NCI-H748 treated with DMSO at 0.1 percent for 48 hours (cell line): ENCODE data around the gene USP34.
"Not testable (repeated sequence)": the region's sequence is repeated elsewhere in the genome, so short reads cannot be mapped to it uniquely, and the experiment has no call there.

Experiments
- DNase-seq: peaks from one replicate; lab custom pipeline; 2025; lab: John Stamatoyannopoulos, UW

USP34 gene, protein sequence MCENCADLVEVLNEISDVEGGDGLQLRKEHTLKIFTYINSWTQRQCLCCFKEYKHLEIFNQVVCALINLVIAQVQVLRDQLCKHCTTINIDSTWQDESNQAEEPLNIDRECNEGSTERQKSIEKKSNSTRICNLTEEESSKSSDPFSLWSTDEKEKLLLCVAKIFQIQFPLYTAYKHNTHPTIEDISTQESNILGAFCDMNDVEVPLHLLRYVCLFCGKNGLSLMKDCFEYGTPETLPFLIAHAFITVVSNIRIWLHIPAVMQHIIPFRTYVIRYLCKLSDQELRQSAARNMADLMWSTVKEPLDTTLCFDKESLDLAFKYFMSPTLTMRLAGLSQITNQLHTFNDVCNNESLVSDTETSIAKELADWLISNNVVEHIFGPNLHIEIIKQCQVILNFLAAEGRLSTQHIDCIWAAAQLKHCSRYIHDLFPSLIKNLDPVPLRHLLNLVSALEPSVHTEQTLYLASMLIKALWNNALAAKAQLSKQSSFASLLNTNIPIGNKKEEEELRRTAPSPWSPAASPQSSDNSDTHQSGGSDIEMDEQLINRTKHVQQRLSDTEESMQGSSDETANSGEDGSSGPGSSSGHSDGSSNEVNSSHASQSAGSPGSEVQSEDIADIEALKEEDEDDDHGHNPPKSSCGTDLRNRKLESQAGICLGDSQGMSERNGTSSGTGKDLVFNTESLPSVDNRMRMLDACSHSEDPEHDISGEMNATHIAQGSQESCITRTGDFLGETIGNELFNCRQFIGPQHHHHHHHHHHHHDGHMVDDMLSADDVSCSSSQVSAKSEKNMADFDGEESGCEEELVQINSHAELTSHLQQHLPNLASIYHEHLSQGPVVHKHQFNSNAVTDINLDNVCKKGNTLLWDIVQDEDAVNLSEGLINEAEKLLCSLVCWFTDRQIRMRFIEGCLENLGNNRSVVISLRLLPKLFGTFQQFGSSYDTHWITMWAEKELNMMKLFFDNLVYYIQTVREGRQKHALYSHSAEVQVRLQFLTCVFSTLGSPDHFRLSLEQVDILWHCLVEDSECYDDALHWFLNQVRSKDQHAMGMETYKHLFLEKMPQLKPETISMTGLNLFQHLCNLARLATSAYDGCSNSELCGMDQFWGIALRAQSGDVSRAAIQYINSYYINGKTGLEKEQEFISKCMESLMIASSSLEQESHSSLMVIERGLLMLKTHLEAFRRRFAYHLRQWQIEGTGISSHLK (N-terminal part only)

DNA sequence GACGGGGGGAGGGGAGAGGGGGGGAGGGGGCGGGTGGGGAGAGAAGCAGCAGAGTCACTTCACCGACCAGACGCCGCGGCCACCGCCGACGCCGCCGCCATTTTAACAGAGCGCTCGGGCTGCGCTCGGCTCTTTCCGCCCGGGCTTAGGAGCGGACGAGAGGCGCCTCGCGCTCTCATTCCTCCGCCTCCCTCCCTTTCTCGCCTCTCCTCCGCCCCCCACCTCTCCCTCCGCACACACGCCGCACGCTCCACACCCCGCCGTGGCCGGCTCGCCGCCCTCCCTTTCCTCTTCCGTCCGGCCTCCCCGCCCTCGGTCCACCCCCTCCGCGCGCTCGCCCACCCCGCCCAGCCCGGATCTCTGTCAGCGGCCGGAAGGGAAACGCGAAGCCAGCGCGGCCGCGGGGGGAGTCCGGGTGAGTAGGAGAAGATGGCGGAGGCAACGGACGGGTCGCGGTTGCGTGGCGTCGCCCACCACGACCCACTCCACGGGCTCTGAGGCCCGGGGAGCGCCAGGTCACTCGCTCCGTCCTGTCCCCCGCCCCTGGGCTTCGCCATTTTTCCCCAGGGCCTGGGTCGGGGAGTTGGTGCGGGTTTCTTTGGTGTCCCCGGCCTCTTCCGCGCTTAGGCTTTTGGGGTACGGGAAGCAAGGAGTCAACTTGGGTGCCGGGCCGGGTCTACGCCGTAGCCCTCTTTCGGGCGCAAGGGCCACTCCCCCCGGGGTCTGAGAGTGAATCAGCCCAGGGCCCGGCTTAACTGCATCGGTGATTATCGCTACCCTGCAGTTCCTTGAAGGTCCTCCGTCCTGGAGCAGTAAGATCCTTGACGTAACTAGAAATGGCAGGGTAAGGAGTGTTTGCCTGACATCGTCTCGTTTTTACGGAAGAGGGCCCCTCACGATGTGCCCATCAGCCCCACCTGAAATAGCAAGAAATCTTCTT lies at the start of gene USP34:
TSS of gene USP34 (minus strand) at position 123 of the 940 bp plus-strand sequence. CDS start 395 bp downstream, outside the sequence.
- DNase-seq, result peak; percentile 81

DNA sequence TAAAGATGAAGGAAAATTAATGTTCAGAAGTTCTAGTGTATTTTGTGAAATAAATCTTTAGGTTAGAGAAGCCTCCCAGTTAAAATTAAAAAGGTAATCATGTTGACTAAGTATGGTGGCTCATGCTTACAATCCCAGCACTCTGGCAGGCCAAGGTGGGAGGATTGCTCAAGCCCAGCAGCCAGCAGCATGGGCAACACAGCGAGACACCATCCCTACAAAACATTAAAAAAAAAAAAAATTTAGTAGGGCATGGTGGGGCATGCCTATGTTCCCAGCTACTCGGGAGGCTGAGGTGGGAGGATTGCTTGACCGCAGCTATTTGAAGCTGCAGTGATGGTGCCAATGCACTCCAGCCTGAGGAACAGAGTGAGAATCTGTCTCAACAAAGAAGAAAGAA lies 49.4 kb upstream of the USP34 start:
- DNase-seq, result no peak

DNA sequence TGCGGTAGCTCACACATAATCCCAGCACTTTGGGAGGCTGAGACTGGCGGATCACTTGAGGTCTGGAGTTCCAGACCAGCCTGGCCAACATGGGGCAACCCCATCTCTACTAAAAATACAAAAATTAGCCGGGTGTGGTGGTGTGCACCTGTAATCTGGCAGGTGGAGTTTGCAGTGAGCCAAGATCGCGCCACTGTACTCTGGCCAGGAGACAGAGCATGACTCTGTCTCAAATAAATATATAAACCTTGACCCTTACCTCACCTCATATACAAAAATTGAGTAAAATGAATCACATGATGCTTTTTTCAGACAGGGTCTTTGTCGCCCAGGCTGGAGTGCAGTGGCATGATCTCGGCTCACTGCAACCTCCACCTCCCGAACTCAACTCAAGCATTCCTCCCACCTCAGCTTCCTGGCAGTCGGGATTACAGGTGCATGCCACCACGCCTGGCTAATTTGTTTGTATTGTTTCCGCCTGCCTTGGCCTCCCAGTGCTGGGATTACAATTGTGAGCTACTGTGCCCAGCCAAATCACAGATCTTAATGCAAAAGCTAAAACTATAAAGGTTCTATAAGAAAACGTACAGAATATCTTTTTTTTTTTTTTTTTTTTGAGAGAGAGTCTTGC lies 42.0 kb upstream of the USP34 start:
- no peak for DNase-seq

- DNase-seq, result no peak
Observed at GRCh38 chr2:61510674-61511671, 40.1 kb upstream of the USP34 start.

DNA sequence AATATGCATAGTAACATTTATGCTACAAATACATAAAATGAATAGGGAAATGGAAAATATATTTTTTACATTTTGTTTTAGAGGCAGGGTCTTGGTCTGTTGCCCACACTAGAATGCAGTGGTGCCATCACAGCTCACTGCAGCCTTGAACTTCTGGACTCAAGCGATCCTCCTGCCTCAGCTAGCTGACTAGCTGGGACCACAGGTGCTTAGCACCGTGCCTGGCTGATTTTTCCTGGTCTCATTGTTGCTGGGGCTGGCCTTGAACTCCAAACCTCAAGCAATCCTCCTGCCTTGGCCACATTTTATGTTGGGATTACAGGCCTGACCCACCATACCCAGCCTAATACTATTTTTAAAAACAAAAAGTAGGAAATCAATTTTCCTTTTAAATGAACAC lies 34.1 kb upstream of the USP34 start:
- no peak for DNase-seq

GRCh38 chr2:61499060-61499459 lies 28.2 kb upstream of the USP34 start:
- no peak for DNase-seq

- DNase-seq, result no peak
Observed at GRCh38 chr2:61493523-61493942, 22.6 kb upstream of the USP34 start.

DNA sequence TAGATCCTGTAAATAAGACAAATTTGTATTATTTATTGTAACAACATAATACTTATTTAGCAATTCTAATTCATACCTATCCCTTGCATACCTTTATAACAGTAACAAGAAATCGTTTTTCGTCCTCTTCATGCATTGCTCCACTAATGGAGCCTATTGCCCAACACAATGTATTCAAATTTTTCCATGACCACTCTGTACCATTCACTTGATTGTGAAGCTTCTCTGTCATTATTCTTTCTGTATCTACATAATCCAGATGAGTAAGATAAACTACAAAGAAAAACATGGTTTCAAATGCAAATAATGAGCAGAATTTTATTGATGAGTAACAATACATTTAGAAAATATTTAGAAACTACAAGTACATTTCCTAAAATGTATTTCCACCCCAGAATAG lies 21.6 kb upstream of the USP34 start:
- DNase-seq, result no peak

DNA sequence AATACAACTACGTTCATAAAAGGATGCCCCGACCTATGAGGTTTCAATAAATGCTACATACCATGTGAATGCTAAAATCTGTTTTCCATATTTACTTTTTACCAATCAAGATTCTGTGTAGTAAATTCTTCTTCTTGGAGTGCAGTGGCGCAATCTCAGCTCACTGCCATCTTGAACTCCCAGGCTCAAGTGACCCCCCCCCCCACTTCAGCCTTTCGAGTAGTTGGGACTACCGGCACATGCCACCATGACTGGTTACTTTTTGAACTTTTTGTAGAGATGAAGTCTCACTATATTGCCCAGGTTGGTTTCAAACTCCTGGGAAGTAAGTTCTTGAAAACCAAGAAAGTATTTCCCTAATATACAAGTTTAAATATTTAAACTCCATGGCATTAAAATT lies 14.4 kb upstream of the USP34 start:
- DNase-seq, result no peak

DNA sequence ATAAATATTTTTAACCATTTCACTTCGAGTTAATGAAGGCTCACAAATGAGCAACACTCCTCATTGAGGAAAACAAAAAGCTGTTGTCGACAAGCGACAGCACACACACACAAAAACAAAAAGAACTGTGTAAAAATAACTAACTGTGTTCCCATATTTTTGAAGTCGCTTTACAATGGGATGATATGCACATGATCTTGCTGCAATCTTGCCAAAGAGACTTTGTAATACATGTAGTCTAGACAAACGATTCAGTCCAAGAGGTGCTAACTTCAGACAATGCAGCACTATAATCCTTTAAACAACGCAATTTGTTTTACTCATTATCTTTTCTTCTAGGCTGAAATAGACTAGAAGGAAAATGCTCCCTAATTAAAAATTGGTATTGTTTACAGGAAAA lies 7.2 kb upstream of the USP34 start:
- no peak for DNase-seq

- DNase-seq, result not testable (repeated sequence)
Observed at GRCh38 chr2:61476929-61477589, 6.2 kb upstream of the USP34 start.

- no peak for DNase-seq
Observed at GRCh38 chr2:61471905-61472805, 1.3 kb upstream of the USP34 start.

GRCh38 chr2:61470122-61470951 lies 550 bp downstream of the USP34 start:
- DNase-seq, result peak; percentile 51

DNA sequence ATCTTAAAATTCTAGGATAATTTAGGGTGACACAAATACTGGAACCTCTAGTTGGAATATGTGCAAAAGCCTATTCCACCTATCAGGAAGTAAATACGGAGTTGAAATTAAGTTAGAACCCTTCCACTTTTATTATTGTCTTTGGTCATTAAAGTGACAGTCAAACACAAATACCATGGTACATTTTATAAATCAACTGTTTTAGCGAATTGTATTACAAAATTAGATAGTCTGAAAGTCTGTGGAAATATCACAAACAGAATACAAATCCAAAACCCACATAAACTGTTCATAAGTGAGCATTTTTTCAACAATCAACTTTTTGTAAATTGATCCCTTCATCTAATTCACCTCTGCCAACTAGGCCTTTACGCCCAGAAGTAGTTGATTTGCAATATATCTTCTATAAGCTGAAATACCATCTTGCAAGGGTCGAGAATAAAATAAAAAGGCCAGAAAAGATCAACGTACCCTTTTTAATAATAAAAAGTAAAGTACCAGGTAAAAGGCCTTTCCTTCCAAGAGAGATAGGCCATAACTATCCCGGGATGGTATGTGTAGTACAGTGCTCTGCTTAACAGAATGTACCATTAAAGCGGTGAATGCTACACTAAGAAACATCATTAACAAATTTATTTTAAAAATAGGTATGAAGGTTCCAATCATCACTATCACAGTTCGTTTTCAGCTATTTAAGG lies 1.3 kb downstream of the USP34 start:
- DNase-seq, result no peak

DNA sequence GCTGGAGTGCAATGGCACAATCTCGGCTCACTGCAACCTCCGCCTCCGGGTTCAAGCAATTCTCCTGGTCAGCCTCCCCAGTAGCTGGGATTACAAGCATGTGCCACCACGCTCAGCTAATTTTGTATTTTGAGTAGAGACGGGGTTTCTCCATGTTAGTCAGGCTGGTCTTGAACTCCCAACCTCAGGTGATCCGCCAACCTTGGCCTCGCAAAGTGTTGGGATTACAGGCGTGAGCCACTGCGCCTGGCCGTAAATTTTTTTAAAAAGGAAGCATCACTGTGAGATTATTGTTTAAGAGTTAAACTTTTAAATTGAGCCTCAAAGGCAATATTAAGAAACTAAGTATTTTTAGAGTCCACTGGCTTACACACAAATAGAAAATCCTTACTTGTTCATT lies 2.7 kb downstream of the USP34 start:
- not testable (repeated sequence) for DNase-seq

GRCh38 chr2:61465045-61465444 lies 5.8 kb downstream of the USP34 start:
- DNase-seq, result no peak
